ENCODE measurements around the gene ELANE. TPM values are rescaled to one million over a fixed set of nuclear protein-coding genes. Genes with fewer than 3 reads are reported as not detected.

The ELANE gene
- total RNA-seq, 4 donors from 2014 or later = 0.51 to 1.9 TPM; not detected in 2

- no peak for DNase-seq (ENCODE audit: low spot score in 2 of 2)
- intact Hi-C loops (cut with DNase I; ENCODE audit: low total_unique reads) = no loop called here
- H3K4me3 ChIP-seq (ENCODE audit: low read depth, poor library complexity, severe bottlenecking) = no peak overlapping the region
- WGBS, 2 donors = 75% methylated on average over 7 of the region's 7 CpGs
- TF ChIP-seq CTCF (IDR thresholded peaks at IDR 0.05) (no peak), POLR2A (IDR thresholded peaks at IDR 0.05) (no peak)
Measured at GRCh38 chr19:863315-863620, 11.2 kb downstream of the ELANE start.

- H3K4me3 ChIP-seq (ENCODE audit: low read depth, poor library complexity, severe bottlenecking) = no peak overlapping the region
- TF ChIP-seq POLR2A (IDR thresholded peaks at IDR 0.05) (no peak), CTCF (IDR thresholded peaks at IDR 0.05) (no peak)
- DNase-seq (ENCODE audit: low spot score in 2 of 2) = no peak
- intact Hi-C loops (cut with DNase I; ENCODE audit: low total_unique reads) = no loop called here
- 77 to 84% methylated on average over 35 to 38 of the region's 38 CpGs for WGBS, 2 donors
Measured at GRCh38 chr19:866769-867300, 14.7 kb downstream of the ELANE start.

- WGBS, 2 donors = 68 to 77% methylated on average over 15 to 16 of the region's 16 CpGs
- TF ChIP-seq POLR2A (IDR thresholded peaks at IDR 0.05) (no peak), CTCF (IDR thresholded peaks at IDR 0.05) (no peak)
- H3K4me3 ChIP-seq (ENCODE audit: low read depth, poor library complexity, severe bottlenecking) = no peak overlapping the region
- intact Hi-C loops (cut with DNase I; ENCODE audit: low total_unique reads) = no loop called here
- DNase-seq (ENCODE audit: low spot score in 2 of 2) = no peak
Measured at GRCh38 chr19:867301-867793, 15.2 kb downstream of the ELANE start.

GRCh38 chr19:867855-868457 is 15.9 kb downstream of the ELANE start:
- intact Hi-C loops (cut with DNase I; ENCODE audit: low total_unique reads) = no loop called here
- 92 to 93% methylated on average over 24 to 39 of the region's 39 CpGs for WGBS, 2 donors
- DNase-seq (ENCODE audit: low spot score in 2 of 2) = no peak
- TF ChIP-seq CTCF (IDR thresholded peaks at IDR 0.05) (no peak), POLR2A (IDR thresholded peaks at IDR 0.05) (no peak)
- no peak overlapping the region for H3K4me3 ChIP-seq (ENCODE audit: low read depth, poor library complexity, severe bottlenecking)

GRCh38 chr19:868458-869244 is 16.5 kb downstream of the ELANE start:
- no peak for TF ChIP-seq POLR2A (IDR thresholded peaks at IDR 0.05)
- TF ChIP-seq CTCF (IDR thresholded peaks at IDR 0.05) = no peak
- DNase-seq (ENCODE audit: low spot score in 2 of 2) = no peak
- no peak overlapping the region for H3K4me3 ChIP-seq (ENCODE audit: low read depth, poor library complexity, severe bottlenecking)
- WGBS, 2 donors = 83 to 84% methylated on average over 19 to 34 of the region's 34 CpGs
- intact Hi-C loops (cut with DNase I; ENCODE audit: low total_unique reads) = no loop called here
